ENCODE measurements around the gene TXNDC2. TPM values are rescaled to one million over a fixed set of nuclear protein-coding genes. Genes with fewer than 3 reads are reported as not detected.
"Not testable (repeated sequence)": the region's sequence is repeated elsewhere in the genome, so short reads cannot be mapped to it uniquely, and the experiment has no call there.

TXNDC2 gene
- polyA plus RNA-seq, 1 experiment: 0.06 TPM

DNA sequence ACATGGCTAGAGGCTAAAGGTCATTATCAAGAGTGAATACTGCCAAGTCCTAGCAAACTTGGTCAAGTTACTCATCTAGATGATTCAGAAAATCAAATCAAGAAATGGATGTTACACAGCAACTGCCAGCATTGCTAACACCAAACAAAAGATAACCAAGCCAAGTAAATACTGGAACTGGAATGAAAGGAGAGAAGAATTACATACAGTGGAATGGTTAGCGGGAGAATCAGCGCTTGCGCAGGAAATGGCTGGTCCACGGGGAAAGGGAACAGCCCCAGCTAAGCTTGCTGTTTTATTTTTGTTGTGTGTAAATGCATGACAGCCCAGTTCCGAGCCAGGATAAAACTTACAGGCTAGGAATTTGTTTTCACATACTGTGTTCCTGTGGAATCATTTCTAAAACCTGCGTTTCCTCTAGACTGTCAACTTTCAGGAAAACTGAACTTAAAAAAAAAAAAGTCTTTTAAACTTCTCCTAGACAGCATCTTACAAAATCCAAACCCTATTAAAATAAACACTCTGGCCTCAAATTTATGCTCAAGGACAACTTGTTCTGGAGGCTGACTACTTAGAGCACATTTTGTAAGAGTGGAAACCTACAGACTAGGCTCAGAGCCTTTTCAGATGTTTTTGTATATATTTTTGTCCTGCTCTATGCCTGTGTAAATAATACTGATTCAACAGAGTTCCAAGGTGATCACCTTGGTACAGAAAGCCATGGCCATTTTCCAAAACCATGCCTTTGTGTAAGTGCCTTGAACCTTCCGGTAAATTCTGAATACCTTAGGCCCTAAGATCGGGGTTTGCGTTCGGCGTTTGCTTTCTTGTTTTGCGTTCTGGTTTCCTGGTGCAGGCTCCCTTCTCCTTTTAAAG, 30.7 kb upstream of the TXNDC2 start:
- no peaks in the 10 kb centered on the region for H3K9me3 ChIP-seq (ENCODE audit: control insufficient read depth, insufficient read depth, low read length)

DNA sequence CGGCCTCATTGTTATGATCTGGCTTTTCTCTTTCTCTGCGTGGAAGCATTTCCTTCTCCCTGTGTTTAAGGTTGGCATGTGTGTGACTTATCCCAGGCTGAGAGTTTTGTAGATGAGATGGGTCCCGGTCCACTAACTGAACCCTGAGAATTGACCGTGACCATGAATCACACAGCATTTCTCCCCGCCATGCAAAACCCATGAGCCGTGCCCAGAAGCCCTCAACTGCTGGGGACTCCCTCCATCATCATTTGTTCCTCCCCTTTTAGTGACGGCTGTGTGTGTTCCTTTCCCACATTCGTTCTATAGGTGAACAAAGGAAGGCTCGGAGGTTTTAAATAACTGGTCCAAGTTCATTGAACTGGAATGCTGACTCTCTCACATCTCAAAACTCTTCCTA, 30.1 kb upstream of the TXNDC2 start:
- no peaks in the 10 kb centered on the region for H3K9me3 ChIP-seq (ENCODE audit: control insufficient read depth, insufficient read depth, low read length)
- ChIA-PET CTCF (no interaction called here), POLR2A (no interaction called here)
- no peak overlapping the region for H3K27ac ChIP-seq (ENCODE audit: low read depth, low read length)
- no peak overlapping the region for H3K4me3 ChIP-seq (ENCODE audit: low read depth, low read length)
- no peaks in the 10 kb centered on the region for H3K27me3 ChIP-seq (ENCODE audit: control insufficient read depth, insufficient read depth, low read length)
- TF ChIP-seq, protein P1, sequence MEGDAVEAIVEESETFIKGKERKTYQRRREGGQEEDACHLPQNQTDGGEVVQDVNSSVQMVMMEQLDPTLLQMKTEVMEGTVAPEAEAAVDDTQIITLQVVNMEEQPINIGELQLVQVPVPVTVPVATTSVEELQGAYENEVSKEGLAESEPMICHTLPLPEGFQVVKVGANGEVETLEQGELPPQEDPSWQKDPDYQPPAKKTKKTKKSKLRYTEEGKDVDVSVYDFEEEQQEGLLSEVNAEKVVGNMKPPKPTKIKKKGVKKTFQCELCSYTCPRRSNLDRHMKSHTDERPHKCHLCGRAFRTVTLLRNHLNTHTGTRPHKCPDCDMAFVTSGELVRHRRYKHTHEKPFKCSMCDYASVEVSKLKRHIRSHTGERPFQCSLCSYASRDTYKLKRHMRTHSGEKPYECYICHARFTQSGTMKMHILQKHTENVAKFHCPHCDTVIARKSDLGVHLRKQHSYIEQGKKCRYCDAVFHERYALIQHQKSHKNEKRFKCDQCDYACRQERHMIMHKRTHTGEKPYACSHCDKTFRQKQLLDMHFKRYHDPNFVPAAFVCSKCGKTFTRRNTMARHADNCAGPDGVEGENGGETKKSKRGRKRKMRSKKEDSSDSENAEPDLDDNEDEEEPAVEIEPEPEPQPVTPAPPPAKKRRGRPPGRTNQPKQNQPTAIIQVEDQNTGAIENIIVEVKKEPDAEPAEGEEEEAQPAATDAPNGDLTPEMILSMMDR (IDR thresholded peaks at IDR 0.05; ENCODE audit: low read depth, low read length): no peak
- no peak for DNase-seq (ENCODE audit: low read depth, low spot score)

More for the DNA sequence above, 30.7 kb upstream of the TXNDC2 start:
- ChIA-PET CTCF (no interaction called here), POLR2A (no interaction called here)
- H3K27me3 ChIP-seq (ENCODE audit: control insufficient read depth, insufficient read depth, low read length): no peaks in the 10 kb centered on the region
- H3K4me3 ChIP-seq (ENCODE audit: low read depth, low read length): no peak overlapping the region
- no peak for DNase-seq (ENCODE audit: low read depth, low spot score)
- H3K27ac ChIP-seq (ENCODE audit: low read depth, low read length): no peak overlapping the region
- TF ChIP-seq, protein P1 (IDR thresholded peaks at IDR 0.05; ENCODE audit: low read depth, low read length): no peak

DNA sequence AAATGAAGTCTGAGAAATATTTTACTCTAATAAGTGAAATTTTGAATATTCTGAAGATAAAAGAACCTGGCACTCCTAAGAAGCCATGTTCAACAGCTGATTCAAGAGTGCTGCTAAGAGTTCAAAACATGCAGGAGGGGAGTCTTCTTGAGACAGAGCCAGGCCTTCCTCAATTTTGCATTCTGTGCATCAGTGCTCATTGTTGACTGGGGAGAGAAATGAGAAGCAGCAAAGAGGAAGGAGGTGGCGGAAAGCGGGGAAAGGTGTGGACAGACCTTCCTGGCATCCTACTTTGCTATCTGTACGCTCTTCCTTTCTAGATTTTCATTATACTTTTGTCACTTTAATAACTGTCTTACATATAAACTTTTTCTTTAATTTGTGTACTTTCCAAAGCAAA, 29.7 kb upstream of the TXNDC2 start:
- Histone ChIP-seq H3K4me3 (ENCODE audit: low read depth, low read length) (no peak overlapping the region), H3K9me3 (ENCODE audit: control insufficient read depth, insufficient read depth, low read length) (no peaks in the 10 kb centered on the region), H3K27me3 (ENCODE audit: control insufficient read depth, insufficient read depth, low read length) (no peaks in the 10 kb centered on the region), H3K27ac (ENCODE audit: low read depth, low read length) (no peak overlapping the region)
- POLR2A ChIA-PET: no interaction called here
- TF ChIP-seq, protein P1 (IDR thresholded peaks at IDR 0.05; ENCODE audit: low read depth, low read length): no peak
- CTCF ChIA-PET: no interaction called here
- no peak for DNase-seq (ENCODE audit: low read depth, low spot score)

DNA sequence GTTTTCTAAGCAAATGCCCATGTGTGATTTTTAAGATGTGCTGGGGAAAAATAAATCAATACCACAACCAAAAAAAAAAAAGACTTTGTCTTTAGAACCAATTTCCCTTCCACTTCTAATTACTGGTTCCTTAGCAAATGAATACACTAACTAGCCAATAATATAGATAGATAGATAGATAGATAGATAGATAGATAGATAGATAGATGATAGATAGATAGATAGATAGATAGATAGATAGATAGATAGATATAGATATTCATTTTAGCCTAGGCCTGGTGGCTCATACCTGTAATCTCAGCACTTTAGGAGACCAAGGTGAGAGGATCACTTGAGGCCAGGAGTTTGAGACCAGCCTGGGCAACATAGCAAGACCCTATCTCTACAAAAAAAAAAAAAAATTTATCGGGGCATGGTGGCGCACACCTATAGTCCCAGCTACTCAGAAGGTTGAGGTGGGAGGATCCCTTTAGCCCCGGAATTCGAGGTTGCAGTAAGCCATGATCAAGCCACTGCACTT, 28.2 kb upstream of the TXNDC2 start:
- CTCF ChIA-PET; H3K27me3 ChIP-seq (ENCODE audit: control insufficient read depth, insufficient read depth, low read length); H3K4me3 ChIP-seq (ENCODE audit: low read depth, low read length); H3K9me3 ChIP-seq (ENCODE audit: control insufficient read depth, insufficient read depth, low read length); POLR2A ChIA-PET; DNase-seq (ENCODE audit: low read depth, low spot score); H3K27ac ChIP-seq (ENCODE audit: low read depth, low read length): not testable (repeated sequence)

DNA sequence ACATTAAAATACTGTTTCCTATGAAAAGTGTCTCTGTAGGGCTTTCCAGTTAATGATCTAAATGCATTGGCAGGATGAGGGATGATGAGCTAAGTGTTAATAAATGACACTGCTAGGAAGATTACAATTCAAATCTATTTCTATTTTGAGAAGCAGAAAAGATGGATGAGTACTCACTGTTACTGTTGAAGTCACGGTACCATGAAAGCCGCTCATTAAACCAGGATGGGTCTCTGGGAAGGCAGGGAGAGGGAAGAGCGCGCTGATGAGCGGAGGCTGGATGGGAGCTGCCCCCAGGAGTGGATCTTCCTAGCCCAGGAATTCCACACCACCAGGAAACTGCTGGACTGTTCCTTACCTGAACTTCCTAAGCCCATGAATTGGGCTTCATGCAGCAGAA, 27.1 kb upstream of the TXNDC2 start:
- no peaks in the 10 kb centered on the region for H3K27me3 ChIP-seq (ENCODE audit: control insufficient read depth, insufficient read depth, low read length)
- ChIA-PET CTCF (no interaction called here), POLR2A (no interaction called here)
- DNase-seq (ENCODE audit: low read depth, low spot score): no peak
- H3K27ac ChIP-seq (ENCODE audit: low read depth, low read length): no peak overlapping the region
- no peaks in the 10 kb centered on the region for H3K9me3 ChIP-seq (ENCODE audit: control insufficient read depth, insufficient read depth, low read length)
- no peak overlapping the region for H3K4me3 ChIP-seq (ENCODE audit: low read depth, low read length)
- TF ChIP-seq, protein P1 (IDR thresholded peaks at IDR 0.05; ENCODE audit: low read depth, low read length): no peak

Data from AG04450 (cell line).